Panc1 (cell line): ENCODE measurements around the gene SNX6.

Experiments used
- CTCF ChIP-seq: fragments of 450-650 bp; IDR thresholded peaks from 2 replicates; pipeline ENCODE4 v1.5.1; 2017; ENCODE audit warnings: mild to moderate bottlenecking
- POLR2AphosphoS5 ChIP-seq: IDR thresholded peaks from 2 replicates; pipeline ENCODE4 v1.6.1; 2012; ENCODE audit warnings: mild to moderate bottlenecking, low read depth, low read length, moderate library complexity

GRCh38 chr14:34662561-34663088 lies 32.7 kb upstream of the SNX6 start:
- TF ChIP-seq CTCF (no peak), POLR2AphosphoS5 (no peak)
